Fibroblast of villous mesenchyme (primary cell): Measurements from ENCODE around the gene KCNQ1OT1. TPM values are rescaled to one million over a fixed set of nuclear protein-coding genes. Genes with fewer than 3 reads are reported as not detected.

Experiments used
- DNase-seq: peaks from one replicate; pipeline ENCODE4 v3.0.0-alpha.2; 2010; ENCODE audit warnings: low read depth
- H3K4me3 ChIP-seq: 2 replicates; pipeline ENCODE4 v1.5.1; 2011; ENCODE audit warnings: low read depth, mild to moderate bottlenecking, low read length
- CTCF ChIP-seq: IDR thresholded peaks from 2 replicates; pipeline ENCODE4 v1.5.1; 2012; ENCODE audit warnings: low read depth, mild to moderate bottlenecking, low read length; ENCODE audit not compliant: insufficient read depth
- total RNA-seq: library from RNA; depleted of rRNA; stranded (reverse); fragments of >200 nt; gene quantifications from 2 replicates; pipeline ENCODE4 v1.2.3, GENCODE V29; 2012

The KCNQ1OT1 gene
- total RNA-seq, 1 donor, result 6.0 TPM

GRCh38 chr11:2589538-2589934, 110.3 kb downstream of the KCNQ1OT1 start:
- no peak overlapping the region for H3K4me3 ChIP-seq
- no peak for DNase-seq
- TF ChIP-seq CTCF, result no peak

- TF ChIP-seq CTCF, result no peak
- DNase-seq, result no peak
- H3K4me3 ChIP-seq, result no peak overlapping the region
Measured at GRCh38 chr11:2588809-2589537, 110.8 kb downstream of the KCNQ1OT1 start.

- TF ChIP-seq CTCF, result no peak
- DNase-seq, result no peak
- H3K4me3 ChIP-seq, result no peak overlapping the region
Measured at GRCh38 chr11:2587976-2588748, 111.6 kb downstream of the KCNQ1OT1 start.

GRCh38 chr11:2587132-2587930, 112.5 kb downstream of the KCNQ1OT1 start:
- no peak for DNase-seq
- no peak for TF ChIP-seq CTCF
- no peak overlapping the region for H3K4me3 ChIP-seq

- TF ChIP-seq CTCF, result no peak
- H3K4me3 ChIP-seq, result no peak overlapping the region
- DNase-seq, result no peak
Measured at GRCh38 chr11:2586793-2587131, 113.0 kb downstream of the KCNQ1OT1 start.

- TF ChIP-seq CTCF, result no peak
- H3K4me3 ChIP-seq, result no peak overlapping the region
- DNase-seq, result peak; percentile 5
Measured at GRCh38 chr11:2586087-2586792, 113.6 kb downstream of the KCNQ1OT1 start.
